GM12864 (cell line): Measurements from ENCODE around the gene GPR39.

Source experiments
- DNase-seq: peaks from one replicate; pipeline ENCODE4 v3.0.0-alpha.2; 2011; ENCODE audit warnings: low read depth
- H3K4me3 ChIP-seq: 2 replicates; pipeline ENCODE4 v1.5.1; 2011; ENCODE audit warnings: mild to moderate bottlenecking, low read depth, low read length, control low read depth
- CTCF ChIP-seq: IDR thresholded peaks from 2 replicates; pipeline ENCODE4 v1.5.1; 2011; ENCODE audit warnings: low read depth, mild to moderate bottlenecking, moderate library complexity, low read length, control low read depth, inconsistent platforms; ENCODE audit errors: missing control alignments

GPR39 gene

GRCh38 chr2:132588576-132588975 lies 172.0 kb downstream of the GPR39 start:
- no peak for TF ChIP-seq CTCF
- no peak for DNase-seq
- H3K4me3 ChIP-seq: no peak overlapping the region

DNA sequence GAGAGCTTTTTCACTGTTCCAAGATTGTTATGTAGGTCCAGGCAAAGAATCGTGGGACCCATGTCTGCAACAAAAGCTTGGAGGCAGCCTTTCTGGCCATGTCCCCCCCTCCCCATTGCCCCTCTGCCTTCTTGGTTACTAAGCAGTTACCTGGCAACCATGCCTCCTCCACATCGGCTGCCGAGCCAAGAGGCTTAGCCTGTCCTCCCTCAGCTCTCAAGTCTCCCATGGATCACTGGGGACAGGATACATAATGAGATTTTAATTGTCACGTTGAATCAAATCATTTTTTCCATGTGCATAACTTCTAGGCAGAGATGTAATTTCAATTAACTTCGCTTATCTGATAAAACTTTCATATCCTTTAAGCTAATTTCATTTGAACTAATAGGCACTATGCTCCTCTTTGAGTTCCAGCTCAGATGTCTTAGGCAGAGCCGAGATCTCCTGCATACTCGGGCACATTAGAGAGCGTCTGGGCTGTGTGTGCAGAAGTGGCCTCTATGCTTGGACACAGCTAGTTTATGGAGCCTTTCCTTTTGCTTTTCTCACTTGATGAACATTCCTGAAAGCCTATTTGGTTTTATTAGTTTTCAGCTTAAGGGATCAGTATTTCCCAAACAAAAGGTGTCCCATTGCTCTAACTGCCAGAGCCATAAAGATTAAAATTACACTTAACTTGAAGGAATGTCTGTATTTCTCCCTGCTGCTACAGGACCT lies 172.7 kb downstream of the GPR39 start:
- no peak for DNase-seq
- TF ChIP-seq CTCF: no peak

DNA sequence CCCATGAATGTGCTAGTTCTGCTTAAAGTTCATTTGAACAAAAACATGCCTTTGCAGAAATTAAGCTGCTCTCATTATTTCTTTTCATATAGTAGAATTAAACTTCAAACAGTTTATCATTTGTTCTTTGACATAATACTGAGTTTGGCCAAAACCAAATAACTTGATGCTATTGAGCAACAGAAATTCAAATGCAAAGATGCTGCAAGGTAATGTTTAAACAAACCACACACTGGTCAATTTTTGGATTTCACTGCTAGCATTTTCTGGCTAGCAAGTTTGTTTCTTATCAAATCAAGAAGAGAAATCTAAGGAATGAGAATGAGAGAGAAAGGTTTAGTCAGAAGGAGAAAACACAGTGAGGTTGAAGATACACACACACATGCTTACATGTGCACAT lies 173.4 kb downstream of the GPR39 start:
- TF ChIP-seq CTCF: no peak
- DNase-seq: no peak
- no peak overlapping the region for H3K4me3 ChIP-seq

More for the DNA sequence above, 172.7 kb downstream of the GPR39 start:
- no peak overlapping the region for H3K4me3 ChIP-seq

GRCh38 chr2:132593171-132593570 lies 176.6 kb downstream of the GPR39 start:
- no peak for TF ChIP-seq CTCF
- no peak overlapping the region for H3K4me3 ChIP-seq
- DNase-seq: no peak

DNA sequence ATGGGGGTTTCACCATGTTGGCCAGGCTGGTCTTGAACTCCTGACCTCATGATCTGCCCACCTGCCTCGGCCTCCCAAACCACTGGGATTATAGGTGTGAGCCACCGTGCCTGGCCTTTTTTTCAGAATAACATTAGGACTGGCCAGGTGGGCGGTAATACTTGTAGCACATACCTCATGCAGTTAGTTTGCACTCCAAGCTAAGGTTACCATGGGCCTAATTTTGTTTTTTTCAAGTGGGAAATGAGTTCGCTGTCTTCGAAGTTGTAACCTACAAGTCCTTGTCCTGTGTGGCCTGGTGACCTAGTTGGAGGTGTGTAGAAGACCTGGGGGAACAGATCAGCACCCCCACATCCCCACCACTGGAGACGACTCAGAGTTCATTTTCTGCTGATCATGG lies 178.6 kb downstream of the GPR39 start:
- TF ChIP-seq CTCF: no peak
- no peak for DNase-seq
- no peak overlapping the region for H3K4me3 ChIP-seq

DNA sequence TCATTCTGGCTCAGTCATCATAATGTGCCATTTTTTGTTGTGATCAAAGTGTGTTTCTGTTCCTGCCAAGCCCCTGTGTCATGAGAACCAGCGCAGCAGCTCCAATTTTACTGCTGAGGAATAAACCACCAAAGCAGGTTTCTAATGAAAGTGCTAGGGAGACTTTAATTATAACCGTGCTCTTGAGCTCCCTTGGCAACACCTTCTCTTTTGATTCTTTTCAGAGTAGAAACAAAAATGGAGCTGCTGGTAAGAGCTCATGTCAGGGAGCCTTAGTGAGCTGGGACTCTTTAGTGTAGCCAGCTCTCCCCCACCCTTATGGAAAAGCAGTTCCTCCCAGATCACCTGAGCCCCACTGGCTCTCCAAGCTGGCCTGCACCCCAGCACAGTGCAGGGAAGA lies 179.1 kb downstream of the GPR39 start:
- DNase-seq: no peak
- TF ChIP-seq CTCF: no peak

DNA sequence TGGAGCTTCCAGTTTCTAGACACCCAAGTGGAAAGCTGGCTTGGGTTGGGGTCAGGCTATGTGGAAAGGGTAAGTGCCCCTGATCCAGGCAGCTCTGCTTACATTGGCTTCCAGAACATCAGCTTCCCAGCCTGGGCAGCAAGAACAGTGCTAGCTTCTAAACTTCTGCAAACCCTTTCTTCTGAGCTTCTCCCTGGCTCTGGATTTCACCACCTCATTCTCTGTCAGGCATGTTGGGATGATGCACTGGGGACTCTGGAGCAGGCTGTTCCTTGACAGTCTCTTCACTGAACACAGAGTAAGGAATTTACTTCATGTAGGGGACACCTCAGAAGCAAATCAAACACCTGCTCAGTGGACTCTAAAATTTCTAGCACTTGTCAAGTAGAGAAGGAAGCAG lies 180.6 kb downstream of the GPR39 start:
- no peak for TF ChIP-seq CTCF
- no peak overlapping the region for H3K4me3 ChIP-seq
- no peak for DNase-seq

More for the DNA sequence above, 179.1 kb downstream of the GPR39 start:
- no peak overlapping the region for H3K4me3 ChIP-seq
